Ascending aorta (tissue), 2 donors: Measurements from ENCODE around the gene ATP10B. TPM values are rescaled to one million over a fixed set of nuclear protein-coding genes. Genes with fewer than 3 reads are reported as not detected.

Source experiments
- DNase-seq, 2 donors: peaks; one replicate each; pipeline ENCODE4 v3.0.0-alpha.2; 2019; ENCODE audit warnings: low spot score in 2 of 2
- H3K27ac ChIP-seq, 2 donors: fragments of 200-600 bp; sonication (generic); one replicate each; pipeline ENCODE4 v1.5.1; 2016 to 2017; ENCODE audit warnings: mild to moderate bottlenecking in 1 of 2
- H3K27me3 ChIP-seq: fragments of 200-600 bp; sonication (generic); one replicate; pipeline ENCODE4 v1.5.1; 2017
- H3K36me3 ChIP-seq, 2 donors: fragments of 200-600 bp; sonication (generic); one replicate each; pipeline ENCODE4 v1.5.1; 2016
- H3K4me1 ChIP-seq, 2 donors: fragments of 200-600 bp; sonication (generic); one replicate each; pipeline ENCODE4 v1.5.1; 2016 to 2017; ENCODE audit warnings: mild to moderate bottlenecking in 1 of 2
- H3K4me3 ChIP-seq, 2 donors: fragments of 200-600 bp; sonication (generic); one replicate each; pipeline ENCODE4 v1.5.1; 2016 to 2017; ENCODE audit warnings: mild to moderate bottlenecking in 1 of 2
- H3K9me3 ChIP-seq, 2 donors: fragments of 200-600 bp; sonication (generic); one replicate each; pipeline ENCODE4 v1.5.1; 2016
- intact Hi-C: fragments of 100-400 bp; cut with DNase I; formaldehyde crosslinking; loops from one replicate; pipeline ENCODE4 v1.15.1; 2023
- total RNA-seq: library from RNA; depleted of rRNA; stranded (reverse); fragments of >200 nt; gene quantifications from one replicate; pipeline ENCODE4 v1.1.0, GENCODE V29; 2016
- TF ChIP-seq, protein P1 (sequence below), 3 experiments: fragments of 200-600 bp in 2 of 3; fragments of 450-650 bp in 1 of 3; sonication (generic) in 2 of 3; IDR thresholded peaks; one replicate each; pipeline ENCODE4 v1.5.1; 2016 to 2019; ENCODE audit warnings: antibody characterized with exemption in 3 of 3, mild to moderate bottlenecking in 1 of 3, moderate library complexity in 1 of 3

ATP10B gene
- total RNA-seq, 1 donor from 2014 or later: 0.43 TPM

- TF ChIP-seq, protein P1, sequence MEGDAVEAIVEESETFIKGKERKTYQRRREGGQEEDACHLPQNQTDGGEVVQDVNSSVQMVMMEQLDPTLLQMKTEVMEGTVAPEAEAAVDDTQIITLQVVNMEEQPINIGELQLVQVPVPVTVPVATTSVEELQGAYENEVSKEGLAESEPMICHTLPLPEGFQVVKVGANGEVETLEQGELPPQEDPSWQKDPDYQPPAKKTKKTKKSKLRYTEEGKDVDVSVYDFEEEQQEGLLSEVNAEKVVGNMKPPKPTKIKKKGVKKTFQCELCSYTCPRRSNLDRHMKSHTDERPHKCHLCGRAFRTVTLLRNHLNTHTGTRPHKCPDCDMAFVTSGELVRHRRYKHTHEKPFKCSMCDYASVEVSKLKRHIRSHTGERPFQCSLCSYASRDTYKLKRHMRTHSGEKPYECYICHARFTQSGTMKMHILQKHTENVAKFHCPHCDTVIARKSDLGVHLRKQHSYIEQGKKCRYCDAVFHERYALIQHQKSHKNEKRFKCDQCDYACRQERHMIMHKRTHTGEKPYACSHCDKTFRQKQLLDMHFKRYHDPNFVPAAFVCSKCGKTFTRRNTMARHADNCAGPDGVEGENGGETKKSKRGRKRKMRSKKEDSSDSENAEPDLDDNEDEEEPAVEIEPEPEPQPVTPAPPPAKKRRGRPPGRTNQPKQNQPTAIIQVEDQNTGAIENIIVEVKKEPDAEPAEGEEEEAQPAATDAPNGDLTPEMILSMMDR (IDR thresholded peaks at IDR 0.05): no peak
- no peak for DNase-seq
- no peaks in the 10 kb centered on the region for H3K4me1 ChIP-seq
- H3K36me3 ChIP-seq: no peaks in the 10 kb centered on the region
- intact Hi-C loops: no loop called here
- no peak overlapping the region for H3K4me3 ChIP-seq
- H3K27ac ChIP-seq: no peak overlapping the region
- no peaks in the 10 kb centered on the region for H3K9me3 ChIP-seq
- H3K27me3 ChIP-seq: no peaks in the 10 kb centered on the region
Measured at GRCh38 chr5:160649304-160649703, 202.7 kb downstream of the ATP10B start.

DNA sequence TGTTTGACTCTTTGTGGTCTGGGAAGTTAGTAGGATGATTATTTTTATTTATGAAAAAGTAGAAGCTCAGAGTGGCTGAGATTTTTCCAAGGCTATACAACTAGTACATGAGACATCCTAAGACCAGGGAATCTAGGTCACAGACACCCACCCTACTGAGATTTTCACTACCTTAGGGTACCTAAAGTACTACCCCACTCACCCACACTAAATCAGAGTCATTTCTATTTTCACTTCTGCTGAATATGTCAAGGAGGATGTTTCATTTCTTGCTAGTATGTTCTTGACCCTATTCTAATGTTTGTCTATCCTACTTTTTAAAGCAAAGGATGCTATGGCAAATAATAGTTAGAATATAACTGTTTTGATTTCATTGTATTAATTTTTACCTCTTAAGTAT is 206.0 kb downstream of the ATP10B start:
- no peaks in the 10 kb centered on the region for H3K4me1 ChIP-seq
- TF ChIP-seq, protein P1 (IDR thresholded peaks at IDR 0.05): no peak
- no peaks in the 10 kb centered on the region for H3K9me3 ChIP-seq
- H3K27me3 ChIP-seq: no peaks in the 10 kb centered on the region
- H3K27ac ChIP-seq: no peak overlapping the region
- intact Hi-C loops: no loop called here
- DNase-seq: no peak
- no peaks in the 10 kb centered on the region for H3K36me3 ChIP-seq
- no peak overlapping the region for H3K4me3 ChIP-seq

- intact Hi-C loops: no loop called here
- no peak overlapping the region for H3K4me3 ChIP-seq
- no peaks in the 10 kb centered on the region for H3K4me1 ChIP-seq
- DNase-seq: no peak
- H3K27me3 ChIP-seq: no peaks in the 10 kb centered on the region
- H3K9me3 ChIP-seq: no peaks in the 10 kb centered on the region
- no peak overlapping the region for H3K27ac ChIP-seq
- TF ChIP-seq, protein P1 (IDR thresholded peaks at IDR 0.05): no peak
- no peaks in the 10 kb centered on the region for H3K36me3 ChIP-seq
Measured at GRCh38 chr5:160643616-160644240, 208.3 kb downstream of the ATP10B start.

DNA sequence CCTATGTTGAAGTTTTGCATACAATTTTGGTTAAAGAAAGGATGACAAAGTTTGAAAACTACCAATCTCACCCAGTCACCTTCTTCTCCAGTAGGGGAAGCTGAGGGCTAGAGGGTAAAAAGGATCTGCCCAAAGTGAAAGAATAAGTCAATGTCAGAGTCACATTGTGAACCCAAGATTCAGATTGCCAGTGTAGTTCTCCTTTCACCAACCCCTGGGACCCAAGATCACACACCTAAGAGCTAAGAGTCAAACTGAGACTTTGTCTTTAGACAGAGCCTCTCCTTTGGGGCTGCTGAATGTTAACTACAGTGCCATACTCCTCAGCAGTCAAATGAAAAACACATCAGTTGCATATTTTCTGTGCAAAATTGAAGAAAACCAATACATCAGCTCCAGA is 210.6 kb downstream of the ATP10B start:
- no peaks in the 10 kb centered on the region for H3K9me3 ChIP-seq
- no peak overlapping the region for H3K4me3 ChIP-seq
- intact Hi-C loops: no loop called here
- H3K36me3 ChIP-seq: no peaks in the 10 kb centered on the region
- no peak for DNase-seq
- H3K4me1 ChIP-seq: no peaks in the 10 kb centered on the region
- TF ChIP-seq, protein P1 (IDR thresholded peaks at IDR 0.05): no peak
- no peak overlapping the region for H3K27ac ChIP-seq
- H3K27me3 ChIP-seq: no peaks in the 10 kb centered on the region

DNA sequence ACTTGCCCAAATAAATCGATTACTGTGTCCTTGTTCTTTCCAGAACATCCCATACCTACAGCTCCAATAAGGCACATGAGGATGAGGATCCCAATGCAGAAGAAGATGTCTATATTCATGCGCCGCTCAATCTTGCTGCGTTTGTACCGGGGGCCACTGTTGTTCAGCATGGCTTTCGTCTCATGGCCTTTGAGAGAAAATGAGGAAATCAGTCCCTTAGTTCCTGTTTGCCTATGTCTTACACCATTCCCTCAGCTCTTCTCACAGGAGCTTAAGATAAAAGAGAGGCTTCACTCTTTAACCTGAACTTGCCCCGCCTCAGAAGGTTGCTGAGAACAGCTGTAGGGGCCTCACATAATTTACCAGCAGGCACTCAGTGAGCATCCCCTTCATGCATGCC is 211.6 kb downstream of the ATP10B start:
- no peak overlapping the region for H3K4me3 ChIP-seq
- H3K27me3 ChIP-seq: no peaks in the 10 kb centered on the region
- TF ChIP-seq, protein P1 (IDR thresholded peaks at IDR 0.05): no peak
- H3K9me3 ChIP-seq: no peaks in the 10 kb centered on the region
- H3K27ac ChIP-seq: no peak overlapping the region
- H3K4me1 ChIP-seq: no peaks in the 10 kb centered on the region
- intact Hi-C loops: no loop called here
- no peaks in the 10 kb centered on the region for H3K36me3 ChIP-seq
- DNase-seq: no peak
